ACHN (cell line): ENCODE measurements around the gene MYO5A.
"Not testable (repeated sequence)": the region's sequence is repeated elsewhere in the genome, so short reads cannot be mapped to it uniquely, and the experiment has no call there.

Source experiments
- DNase-seq: peaks from one replicate; pipeline ENCODE4 v3.0.0-alpha.2; 2015
- in situ Hi-C: cut with HindIII; loops from 2 replicates; pipeline ENCODE4 v1.10.0; 2017; ENCODE audit warnings: low sequenced_read_pairs, low pct_ligation_motif_present, low pct_unique_long_range_greater_than_20kb

The MYO5A gene

GRCh38 chr15:52514482-52514881 lies 14.2 kb downstream of the MYO5A start:
- no peak for DNase-seq
- in situ Hi-C loops = no loop called here

- DNase-seq, in situ Hi-C loops: not testable (repeated sequence)
Observed at GRCh38 chr15:52512869-52513268, 15.8 kb downstream of the MYO5A start.

- in situ Hi-C loops = no loop called here
- DNase-seq = no peak
Observed at GRCh38 chr15:52511084-52511483, 17.6 kb downstream of the MYO5A start.

GRCh38 chr15:52509500-52510245 lies 19.0 kb downstream of the MYO5A start:
- DNase-seq = no peak
- in situ Hi-C loops = no loop called here

- DNase-seq = no peak
- in situ Hi-C loops = no loop called here
Observed at GRCh38 chr15:52506549-52506948, 22.1 kb downstream of the MYO5A start.

GRCh38 chr15:52505151-52505550 lies 23.5 kb downstream of the MYO5A start:
- in situ Hi-C loops = no loop called here
- DNase-seq = no peak

- in situ Hi-C loops = no loop called here
- no peak for DNase-seq
Observed at GRCh38 chr15:52503788-52504496, 24.7 kb downstream of the MYO5A start.

- no peak for DNase-seq
- in situ Hi-C loops = no loop called here
Observed at GRCh38 chr15:52502608-52503007, 26.1 kb downstream of the MYO5A start.

GRCh38 chr15:52499506-52499905 lies 29.2 kb downstream of the MYO5A start:
- in situ Hi-C loops = no loop called here
- no peak for DNase-seq

GRCh38 chr15:52498706-52499105 lies 30.0 kb downstream of the MYO5A start:
- no peak for DNase-seq
- in situ Hi-C loops = no loop called here

- in situ Hi-C loops = no loop called here
- peak; percentile 67 for DNase-seq
Observed at GRCh38 chr15:52496776-52497470, 31.8 kb downstream of the MYO5A start.

- DNase-seq = no peak
- in situ Hi-C loops = no loop called here
Observed at GRCh38 chr15:52496175-52496574, 32.5 kb downstream of the MYO5A start.

- DNase-seq = no peak
- in situ Hi-C loops = no loop called here
Observed at GRCh38 chr15:52495125-52495524, 33.6 kb downstream of the MYO5A start.

GRCh38 chr15:52493968-52494367 lies 34.7 kb downstream of the MYO5A start:
- in situ Hi-C loops = no loop called here
- no peak for DNase-seq

GRCh38 chr15:52492132-52492531 lies 36.5 kb downstream of the MYO5A start:
- in situ Hi-C loops = no loop called here
- DNase-seq = no peak

GRCh38 chr15:52491472-52491871 lies 37.2 kb downstream of the MYO5A start:
- DNase-seq = no peak
- in situ Hi-C loops = no loop called here

- in situ Hi-C loops = not testable (repeated sequence)
Observed at GRCh38 chr15:52489430-52489829, 39.2 kb downstream of the MYO5A start.

GRCh38 chr15:52488830-52489229 lies 39.9 kb downstream of the MYO5A start:
- no peak for DNase-seq
- in situ Hi-C loops = no loop called here

More at GRCh38 chr15:52489430-52489829, 39.2 kb downstream of the MYO5A start:
- DNase-seq = not testable (repeated sequence)
